Stomach (tissue), 9 donors: Measurements from ENCODE around the gene PCNT. TPM values are rescaled to one million over a fixed set of nuclear protein-coding genes. Genes with fewer than 3 reads are reported as not detected.

Source experiments
- DNase-seq, 2 donors: peaks; one replicate each; pipeline versions ENCODE4 v3.0.0 to v3.0.0-alpha.2; 2013 to 2019
- H3K27ac ChIP-seq, 5 donors: fragments of 200-600 bp in 4 of 5; sonication (generic) in 4 of 5; one replicate each; pipeline ENCODE4 v1.5.1; 2013 to 2019; ENCODE audit warnings: mild to moderate bottlenecking in 1 of 5, moderate library complexity in 1 of 5
- H3K27me3 ChIP-seq, 3 donors: fragments of 200-600 bp; sonication (generic); one replicate each; pipeline ENCODE4 v1.5.1; 2017 to 2019; ENCODE audit warnings: mixed run types in 1 of 3
- H3K36me3 ChIP-seq, 4 donors: fragments of 200-600 bp; sonication (generic); 1 replicate in 3 of 4; 2 replicates in 1 of 4; pipeline ENCODE4 v1.5.1; 2016 to 2019
- H3K4me1 ChIP-seq, 4 donors: fragments of 200-600 bp; sonication (generic); one replicate each; pipeline ENCODE4 v1.5.1; 2016 to 2019
- H3K4me3 ChIP-seq, 4 donors: fragments of 200-600 bp; sonication (generic) in 3 of 4; one replicate each; pipeline ENCODE4 v1.5.1; 2016 to 2019; ENCODE audit warnings: mild to moderate bottlenecking in 1 of 4
- H3K9me3 ChIP-seq, 4 donors: fragments of 200-600 bp; sonication (generic); one replicate each; pipeline ENCODE4 v1.5.1; 2016 to 2019
- EP300 ChIP-seq: sonication (generic); formaldehyde crosslinking; IDR thresholded peaks from one replicate; pipeline ENCODE4 v1.6.1; 2017; ENCODE audit warnings: antibody characterized with exemption
- POLR2A ChIP-seq, 4 donors: fragments of 450-650 bp; IDR thresholded peaks; one replicate each; pipeline ENCODE4 v1.6.1; 2016; ENCODE audit warnings: antibody characterized with exemption in 4 of 4, control low read depth in 2 of 4, mild to moderate bottlenecking in 1 of 4, moderate library complexity in 1 of 4
- POLR2AphosphoS5 ChIP-seq, 3 donors: sonication (generic); formaldehyde crosslinking; IDR thresholded peaks; one replicate each; pipeline ENCODE4 v1.6.1; 2016; ENCODE audit warnings: antibody characterized with exemption in 3 of 3
- WGBS, 5 donors: extraction: QIAGEN DNeasy Blood & Tissue Kit in 3 of 5; methylation state at CpG; one replicate each; pipeline versions ENCODE4 v1.1.5 to v1.1.7; 2013 to 2018; 5-methylcytosine and 5-hydroxymethylcytosine counted together
- intact Hi-C: fragments of 100-400 bp; cut with DNase I; formaldehyde crosslinking; loops from one replicate; pipeline ENCODE4 v1.15.1; 2023; ENCODE audit warnings: low total_unique reads
- polyA plus RNA-seq, 3 donors: library from polyadenylated mRNA; stranded (reverse); fragments of 200-250 nt; gene quantifications; one replicate each; pipeline ENCODE4 v1.2.3, GENCODE V29; 2013
- total RNA-seq, 5 donors: library from RNA; depleted of rRNA; stranded (reverse); fragments of >200 nt; gene quantifications; one replicate each; pipeline versions ENCODE4 v1.1.0 to v1.2.3, GENCODE V29; 2014 to 2016
- TF ChIP-seq, protein P1 (sequence below), 7 experiments: fragments of 450-650 bp in 4 of 7; fragments of 200-600 bp in 3 of 7; sonication (generic) in 3 of 7; IDR thresholded peaks; one replicate each; pipeline ENCODE4 v1.5.1; 2016 to 2019; ENCODE audit warnings: antibody characterized with exemption in 7 of 7, control low read depth in 2 of 7, mild to moderate bottlenecking in 1 of 7
- donor health status: healthy with polysubstance abuse.
- donor health status: Bipolar disorder and iron deficiency.
- donor health status: healthy.

The PCNT gene
- total and polyA plus RNA-seq, 8 donors: 4.7 to 133 (median 38.4) TPM

DNA sequence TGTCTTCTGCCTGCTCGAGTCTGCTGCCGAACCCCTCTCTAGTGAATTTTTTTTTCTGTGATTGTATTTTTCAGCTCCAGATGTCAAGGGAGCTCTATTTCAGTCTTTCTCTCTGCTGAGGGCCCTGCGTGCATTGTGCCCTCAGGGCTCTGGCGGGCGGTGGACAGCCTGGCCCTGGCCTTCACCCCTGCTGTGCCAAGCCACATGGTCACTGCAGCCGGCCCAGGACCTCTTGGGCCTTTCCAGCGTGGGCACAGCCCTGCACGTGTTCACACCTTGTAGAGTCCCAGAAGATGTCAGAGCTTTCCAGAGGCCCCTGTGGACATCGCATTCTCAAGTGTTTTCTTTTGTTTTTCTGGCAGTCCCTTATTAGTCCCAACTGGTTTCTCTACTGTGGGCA lies 55.7 kb downstream of the PCNT start:
- Histone ChIP-seq H3K36me3 (peaks cover 6 to 70% (median 52%) of the 10 kb centered on the region in 4 donors), H3K27ac (no peak overlapping the region), H3K27me3 (no peaks in the 10 kb centered on the region), H3K9me3 (no peaks in the 10 kb centered on the region), H3K4me3 (no peak overlapping the region), H3K4me1 (no peaks in the 10 kb centered on the region)
- WGBS, 5 donors: 95 to 98% (median 97%) methylated on average over 9 of the region's 9 CpGs
- TF ChIP-seq POLR2A (IDR thresholded peaks at IDR 0.05) (no peak), EP300 (no peak), POLR2AphosphoS5 (IDR thresholded peaks at IDR 0.05) (no peak)
- TF ChIP-seq, protein P1, sequence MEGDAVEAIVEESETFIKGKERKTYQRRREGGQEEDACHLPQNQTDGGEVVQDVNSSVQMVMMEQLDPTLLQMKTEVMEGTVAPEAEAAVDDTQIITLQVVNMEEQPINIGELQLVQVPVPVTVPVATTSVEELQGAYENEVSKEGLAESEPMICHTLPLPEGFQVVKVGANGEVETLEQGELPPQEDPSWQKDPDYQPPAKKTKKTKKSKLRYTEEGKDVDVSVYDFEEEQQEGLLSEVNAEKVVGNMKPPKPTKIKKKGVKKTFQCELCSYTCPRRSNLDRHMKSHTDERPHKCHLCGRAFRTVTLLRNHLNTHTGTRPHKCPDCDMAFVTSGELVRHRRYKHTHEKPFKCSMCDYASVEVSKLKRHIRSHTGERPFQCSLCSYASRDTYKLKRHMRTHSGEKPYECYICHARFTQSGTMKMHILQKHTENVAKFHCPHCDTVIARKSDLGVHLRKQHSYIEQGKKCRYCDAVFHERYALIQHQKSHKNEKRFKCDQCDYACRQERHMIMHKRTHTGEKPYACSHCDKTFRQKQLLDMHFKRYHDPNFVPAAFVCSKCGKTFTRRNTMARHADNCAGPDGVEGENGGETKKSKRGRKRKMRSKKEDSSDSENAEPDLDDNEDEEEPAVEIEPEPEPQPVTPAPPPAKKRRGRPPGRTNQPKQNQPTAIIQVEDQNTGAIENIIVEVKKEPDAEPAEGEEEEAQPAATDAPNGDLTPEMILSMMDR (IDR thresholded peaks at IDR 0.05): no peak
- DNase-seq: no peak
- intact Hi-C loops: no loop called here

DNA sequence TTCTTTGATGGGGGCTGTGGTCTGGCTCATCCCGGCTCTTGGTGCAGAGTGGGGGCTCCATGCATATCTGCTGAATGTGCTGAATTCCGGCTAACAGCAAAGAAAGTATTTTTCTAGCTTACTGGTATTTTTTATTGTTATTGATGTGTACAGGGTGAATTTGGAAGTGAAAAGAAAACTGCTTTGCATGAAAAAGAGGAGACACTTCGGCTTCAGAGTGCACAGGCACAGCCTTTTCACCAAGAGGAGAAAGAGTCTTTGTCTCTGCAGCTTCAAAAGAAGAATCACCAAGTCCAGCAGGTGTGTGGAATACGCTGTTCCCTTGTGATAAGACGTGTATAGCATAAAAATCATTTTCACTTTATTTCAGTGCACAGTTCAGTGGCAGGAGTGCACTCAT lies 57.6 kb downstream of the PCNT start:
- Histone ChIP-seq H3K36me3 (peaks cover 10 to 73% (median 59%) of the 10 kb centered on the region in 4 donors), H3K4me3 (no peak overlapping the region), H3K27me3 (no peaks in the 10 kb centered on the region), H3K9me3 (no peaks in the 10 kb centered on the region), H3K27ac (no peak overlapping the region), H3K4me1 (no peaks in the 10 kb centered on the region)
- 94 to 97% (median 96%) methylated on average over 5 of the region's 5 CpGs for WGBS, 5 donors
- DNase-seq: no peak
- intact Hi-C loops: no loop called here
- no peak for TF ChIP-seq POLR2AphosphoS5 (IDR thresholded peaks at IDR 0.05)
- TF ChIP-seq EP300: no peak
- TF ChIP-seq, protein P1 (IDR thresholded peaks at IDR 0.05): no peak
- TF ChIP-seq POLR2A (IDR thresholded peaks at IDR 0.05): no peak

DNA sequence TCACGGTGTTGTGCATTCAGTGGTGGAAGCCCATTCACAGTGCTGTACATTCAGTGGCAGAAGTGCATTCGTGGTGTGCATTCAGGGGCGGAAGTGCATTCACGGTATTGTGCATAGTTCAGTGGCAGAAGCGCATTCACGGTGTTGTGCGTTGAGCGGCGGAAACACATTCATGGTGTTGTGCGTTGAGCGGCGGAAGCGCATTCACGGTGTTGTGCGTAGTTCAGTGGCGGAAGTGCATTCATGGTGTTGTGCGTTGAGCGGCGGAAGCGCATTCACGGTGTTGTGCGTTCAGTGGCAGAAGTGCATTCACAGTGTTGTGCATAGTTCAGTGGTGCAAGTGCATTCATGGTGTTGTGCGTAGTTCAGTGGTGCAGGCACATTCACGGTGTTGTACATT lies 60.6 kb downstream of the PCNT start:
- peaks cover 21 to 83% (median 69%) of the 10 kb centered on the region in 4 donors for H3K36me3 ChIP-seq
- H3K4me3 ChIP-seq: no peak overlapping the region
- no peak overlapping the region for H3K27ac ChIP-seq
- 96 to 99% (median 98%) methylated on average over 24 of the region's 24 CpGs for WGBS, 5 donors
- H3K9me3 ChIP-seq: no peaks in the 10 kb centered on the region
- DNase-seq: no peak
- TF ChIP-seq, protein P1 (IDR thresholded peaks at IDR 0.05): no peak
- TF ChIP-seq POLR2AphosphoS5 (IDR thresholded peaks at IDR 0.05) (no peak), EP300 (no peak), POLR2A (IDR thresholded peaks at IDR 0.05) (no peak)
- intact Hi-C loops: no loop called here
- no peaks in the 10 kb centered on the region for H3K4me1 ChIP-seq
- H3K27me3 ChIP-seq: no peaks in the 10 kb centered on the region

DNA sequence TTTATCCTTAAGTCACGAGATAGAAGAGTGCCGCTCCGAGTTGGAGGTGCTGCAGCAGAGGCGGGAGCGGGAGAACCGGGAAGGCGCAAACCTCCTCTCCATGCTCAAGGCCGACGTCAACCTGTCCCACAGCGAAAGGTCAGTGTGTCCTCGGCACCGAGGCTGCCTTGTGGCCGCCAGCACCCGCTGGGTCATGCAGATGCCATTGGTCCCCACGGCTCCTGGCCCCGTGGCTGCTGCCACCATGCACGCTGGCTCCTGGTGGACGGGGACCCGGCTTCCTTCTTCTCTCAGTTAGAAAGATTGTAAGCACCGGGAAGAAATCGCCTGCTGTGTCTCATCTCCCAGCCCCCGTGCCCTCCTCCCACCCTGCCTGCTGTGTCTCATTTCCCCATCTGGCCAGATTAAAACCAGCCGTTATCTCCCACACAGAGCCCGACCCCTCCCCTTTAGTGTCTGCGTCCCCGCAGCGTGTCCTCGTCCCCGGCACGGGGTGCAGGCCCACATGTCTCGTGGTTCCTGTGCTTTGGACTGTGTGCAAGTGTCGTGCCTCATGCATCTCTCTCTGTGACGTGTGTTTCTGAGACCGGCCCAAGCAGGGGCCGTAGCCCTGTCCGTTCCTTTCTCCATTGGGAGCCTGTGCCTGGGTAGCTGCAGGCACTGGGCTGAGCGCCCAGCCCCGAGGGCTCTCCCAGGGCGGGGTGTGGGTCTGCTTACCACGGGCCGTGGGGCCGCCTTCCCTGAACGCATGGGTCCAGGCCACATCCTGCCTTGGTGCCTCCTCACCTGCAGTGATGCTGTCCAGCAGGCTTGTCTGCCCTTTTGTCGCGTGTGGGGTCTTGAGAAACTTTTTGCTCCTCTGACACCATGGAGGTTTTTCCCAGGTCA lies 62.1 kb downstream of the PCNT start:
- Histone ChIP-seq H3K36me3 (peaks cover 24 to 95% (median 83%) of the 10 kb centered on the region in 4 donors), H3K4me1 (no peaks in the 10 kb centered on the region), H3K4me3 (no peak overlapping the region), H3K27ac (no peak overlapping the region), H3K9me3 (no peaks in the 10 kb centered on the region), H3K27me3 (no peaks in the 10 kb centered on the region)
- TF ChIP-seq, protein P1 (IDR thresholded peaks at IDR 0.05): no peak
- no peak for TF ChIP-seq POLR2AphosphoS5 (IDR thresholded peaks at IDR 0.05)
- no peak for TF ChIP-seq POLR2A (IDR thresholded peaks at IDR 0.05)
- TF ChIP-seq EP300: no peak
- intact Hi-C loops: no loop called here
- peak in 1 of 2 donors; percentile 19 for DNase-seq
- 87 to 95% (median 90%) methylated on average over 38 to 45 of the region's 45 CpGs for WGBS, 5 donors
